ENCODE data around the gene EARS2. TPM values are rescaled to one million over a fixed set of nuclear protein-coding genes. Genes with fewer than 3 reads are reported as not detected.

The EARS2 gene
- total and polyA plus RNA-seq, 2 of the 4 experiments (the other 2 are of a cell fraction): 28.1 to 37.8 TPM

DNA sequence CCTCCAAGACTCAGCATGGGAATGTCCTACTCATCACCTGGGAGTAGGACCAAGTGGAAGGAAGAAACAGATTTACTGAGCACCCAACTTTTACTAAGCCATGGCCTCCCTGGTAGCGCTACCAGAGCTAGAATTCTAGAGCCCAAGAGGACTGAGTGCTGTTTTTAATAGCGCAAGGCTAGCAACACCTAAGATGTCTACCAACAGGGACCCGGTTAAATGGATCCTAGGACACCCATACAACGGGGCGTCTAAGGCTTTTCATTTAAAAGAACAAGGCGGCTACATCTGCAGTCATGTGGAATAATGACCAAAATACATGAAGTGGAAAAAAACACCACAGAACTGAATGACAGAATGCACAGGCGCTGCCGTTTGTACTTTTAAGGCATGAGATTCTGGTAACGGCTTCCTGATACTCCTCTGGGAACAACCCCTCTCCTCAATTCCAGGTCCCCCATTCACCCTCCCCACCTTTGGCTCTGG, 51.9 kb downstream of the EARS2 start:
- ATAC-seq (ENCODE audit: low read depth) (no peak), DNase-seq (no peak)
- in situ Hi-C loops (cut with MboI; ENCODE audit: low sequenced_read_pairs): no loop called here
- H3K27ac ChIP-seq (ENCODE audit: insufficient read depth, low read length): no peak overlapping the region
- H3K4me1 ChIP-seq (ENCODE audit: control insufficient read depth, insufficient read depth, low read length): peaks cover 15% of the 10 kb centered on the region
- no peak overlapping the region for H2BK20ac ChIP-seq (ENCODE audit: low read depth, low read length)
- H3K23ac ChIP-seq (ENCODE audit: low read depth, low read length): no peak overlapping the region
- 97% methylated on average over 5 of the region's 9 CpGs; no CpG with 5 or more reads in 1 of the 2 experiments for WGBS, 2 experiments (ENCODE audit: extremely low coverage in 2 of 2, insufficient read length in 1 of 2)
- no peaks in the 10 kb centered on the region for H3K27me3 ChIP-seq (ENCODE audit: control insufficient read depth, insufficient read depth, low read length)
- no peak overlapping the region for H2AK5ac ChIP-seq (ENCODE audit: low read depth, low read length)
- no peak overlapping the region for H3K18ac ChIP-seq (ENCODE audit: low read depth, low read length)
- no peak overlapping the region for H4K5ac ChIP-seq (ENCODE audit: low read depth, low read length)
- dilution Hi-C loops (cut with HindIII; ENCODE audit: low sequenced_read_pairs, unreplicated experiment): no loop called here
- H3K14ac ChIP-seq (replicated peaks; ENCODE audit: low read depth, low read length): no peak overlapping the region
- H3K4me2 ChIP-seq (ENCODE audit: low read depth, low read length): no peak overlapping the region
- TF ChIP-seq BHLHE40 (IDR thresholded peaks at IDR 0.05; ENCODE audit: low read depth, low read length): no peak
- TF ChIP-seq, protein P1, sequence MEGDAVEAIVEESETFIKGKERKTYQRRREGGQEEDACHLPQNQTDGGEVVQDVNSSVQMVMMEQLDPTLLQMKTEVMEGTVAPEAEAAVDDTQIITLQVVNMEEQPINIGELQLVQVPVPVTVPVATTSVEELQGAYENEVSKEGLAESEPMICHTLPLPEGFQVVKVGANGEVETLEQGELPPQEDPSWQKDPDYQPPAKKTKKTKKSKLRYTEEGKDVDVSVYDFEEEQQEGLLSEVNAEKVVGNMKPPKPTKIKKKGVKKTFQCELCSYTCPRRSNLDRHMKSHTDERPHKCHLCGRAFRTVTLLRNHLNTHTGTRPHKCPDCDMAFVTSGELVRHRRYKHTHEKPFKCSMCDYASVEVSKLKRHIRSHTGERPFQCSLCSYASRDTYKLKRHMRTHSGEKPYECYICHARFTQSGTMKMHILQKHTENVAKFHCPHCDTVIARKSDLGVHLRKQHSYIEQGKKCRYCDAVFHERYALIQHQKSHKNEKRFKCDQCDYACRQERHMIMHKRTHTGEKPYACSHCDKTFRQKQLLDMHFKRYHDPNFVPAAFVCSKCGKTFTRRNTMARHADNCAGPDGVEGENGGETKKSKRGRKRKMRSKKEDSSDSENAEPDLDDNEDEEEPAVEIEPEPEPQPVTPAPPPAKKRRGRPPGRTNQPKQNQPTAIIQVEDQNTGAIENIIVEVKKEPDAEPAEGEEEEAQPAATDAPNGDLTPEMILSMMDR (conservative IDR thresholded peaks at IDR 0.05; ENCODE audit: low read depth, low read length): no peak
- TF ChIP-seq CEBPB (IDR thresholded peaks at IDR 0.05; ENCODE audit: low read depth, low read length): no peak
- no peak for TF ChIP-seq MXI1 (IDR thresholded peaks at IDR 0.05; ENCODE audit: borderline replicate concordance, low read depth, low read length)
- no peak for TF ChIP-seq NFE2L2 (IDR thresholded peaks at IDR 0.05; ENCODE audit: low read depth, low read length)
- no peak for TF ChIP-seq RAD21 (IDR thresholded peaks at IDR 0.05; ENCODE audit: low read length)
- no peak overlapping the region for H3K4ac ChIP-seq (ENCODE audit: low read depth, low read length)
- H2AFZ ChIP-seq (replicated peaks; ENCODE audit: low read length, poor library complexity): no peak overlapping the region
- H2BK120ac ChIP-seq (ENCODE audit: low read depth, low read length): no peak overlapping the region
- H3K9me1 ChIP-seq (ENCODE audit: insufficient read depth, low read length): peaks cover 21% of the 10 kb centered on the region
- no peak overlapping the region for H2BK5ac ChIP-seq (ENCODE audit: low read depth, low read length, poor library complexity, severe bottlenecking)
- no peaks in the 10 kb centered on the region for H3K9me3 ChIP-seq (ENCODE audit: control insufficient read depth, insufficient read depth, low read length)
- H3K9ac ChIP-seq (ENCODE audit: low read depth, low read length): no peak overlapping the region
- POLR2A ChIA-PET (ENCODE audit: unreplicated experiment): no interaction called here
- no peak overlapping the region for H2AK9ac ChIP-seq (replicated peaks; ENCODE audit: low read depth, low read length, poor library complexity)
- H4K91ac ChIP-seq (ENCODE audit: insufficient read depth, low read depth, low read length): no peak overlapping the region
- CTCF ChIA-PET: interaction anchor here (0.6 to 0.9 kb wide), 2 partner anchors 10 to 35 kb away, joined by 3 to 4 read pairs; no protein-coding TSS in a partner anchor
- BruUV-seq (replicated peaks): no TSS peak
- no peak overlapping the region for H2BK15ac ChIP-seq (ENCODE audit: low read depth, low read length)
- no peak overlapping the region for H3K56ac ChIP-seq (ENCODE audit: extremely low read depth, insufficient read depth, low read length)
- no peak overlapping the region for H4K8ac ChIP-seq (ENCODE audit: low read depth in 2 of 2, low read length in 2 of 2)
- no peak overlapping the region for H3K4me3 ChIP-seq (ENCODE audit: insufficient read depth, low read depth, low read length)
- peaks cover 40 to 86% of the 10 kb centered on the region in 2 experiments for H3K79me1 ChIP-seq (ENCODE audit: low read depth in 1 of 2, low read length in 2 of 2)
- H3K36me3 ChIP-seq (ENCODE audit: control insufficient read depth, insufficient read depth, low read length): peaks cover 2% of the 10 kb centered on the region; the same call in 1 of the 2 replicates
- intact Hi-C loops (cut with micrococcal nuclease): no loop called here
- H4K20me1 ChIP-seq (ENCODE audit: insufficient read depth, low read length): peaks cover 79% of the 10 kb centered on the region
